Stomach (tissue), 9 donors: ENCODE data around the gene TENM3. TPM values are rescaled to one million over a fixed set of nuclear protein-coding genes. Genes with fewer than 3 reads are reported as not detected.
"Not testable (repeated sequence)": the region's sequence is repeated elsewhere in the genome, so short reads cannot be mapped to it uniquely, and the experiment has no call there.

ENCODE experiments used
- DNase-seq, 2 donors: peaks; one replicate each; pipeline versions ENCODE4 v3.0.0 to v3.0.0-alpha.2; 2013 to 2019
- H3K27ac ChIP-seq, 5 donors: fragments of 200-600 bp in 4 of 5; sonication (generic) in 4 of 5; one replicate each; pipeline ENCODE4 v1.5.1; 2013 to 2019; ENCODE audit warnings: mild to moderate bottlenecking in 1 of 5, moderate library complexity in 1 of 5
- H3K27me3 ChIP-seq, 3 donors: fragments of 200-600 bp; sonication (generic); one replicate each; pipeline ENCODE4 v1.5.1; 2017 to 2019; ENCODE audit warnings: mixed run types in 1 of 3
- H3K36me3 ChIP-seq, 4 donors: fragments of 200-600 bp; sonication (generic); 1 replicate in 3 of 4; 2 replicates in 1 of 4; pipeline ENCODE4 v1.5.1; 2016 to 2019
- H3K4me1 ChIP-seq, 4 donors: fragments of 200-600 bp; sonication (generic); one replicate each; pipeline ENCODE4 v1.5.1; 2016 to 2019
- H3K4me3 ChIP-seq, 4 donors: fragments of 200-600 bp; sonication (generic) in 3 of 4; one replicate each; pipeline ENCODE4 v1.5.1; 2016 to 2019; ENCODE audit warnings: mild to moderate bottlenecking in 1 of 4
- H3K9me3 ChIP-seq, 4 donors: fragments of 200-600 bp; sonication (generic); one replicate each; pipeline ENCODE4 v1.5.1; 2016 to 2019
- EP300 ChIP-seq: sonication (generic); formaldehyde crosslinking; IDR thresholded peaks from one replicate; pipeline ENCODE4 v1.6.1; 2017; ENCODE audit warnings: antibody characterized with exemption
- POLR2A ChIP-seq, 4 donors: fragments of 450-650 bp; IDR thresholded peaks; one replicate each; pipeline ENCODE4 v1.6.1; 2016; ENCODE audit warnings: antibody characterized with exemption in 4 of 4, control low read depth in 2 of 4, mild to moderate bottlenecking in 1 of 4, moderate library complexity in 1 of 4
- POLR2AphosphoS5 ChIP-seq, 3 donors: sonication (generic); formaldehyde crosslinking; IDR thresholded peaks; one replicate each; pipeline ENCODE4 v1.6.1; 2016; ENCODE audit warnings: antibody characterized with exemption in 3 of 3
- WGBS, 5 donors: extraction: QIAGEN DNeasy Blood & Tissue Kit in 3 of 5; methylation state at CpG; one replicate each; pipeline versions ENCODE4 v1.1.5 to v1.1.7; 2013 to 2018; 5-methylcytosine and 5-hydroxymethylcytosine counted together
- intact Hi-C: fragments of 100-400 bp; cut with DNase I; formaldehyde crosslinking; loops from one replicate; pipeline ENCODE4 v1.15.1; 2023; ENCODE audit warnings: low total_unique reads
- polyA plus RNA-seq, 3 donors: library from polyadenylated mRNA; stranded (reverse); fragments of 200-250 nt; gene quantifications; one replicate each; pipeline ENCODE4 v1.2.3, GENCODE V29; 2013
- total RNA-seq, 5 donors: library from RNA; depleted of rRNA; stranded (reverse); fragments of >200 nt; gene quantifications; one replicate each; pipeline versions ENCODE4 v1.1.0 to v1.2.3, GENCODE V29; 2014 to 2016
- TF ChIP-seq, protein P1 (sequence below), 7 experiments: fragments of 450-650 bp in 4 of 7; fragments of 200-600 bp in 3 of 7; sonication (generic) in 3 of 7; IDR thresholded peaks; one replicate each; pipeline ENCODE4 v1.5.1; 2016 to 2019; ENCODE audit warnings: antibody characterized with exemption in 7 of 7, control low read depth in 2 of 7, mild to moderate bottlenecking in 1 of 7
- donor health status: healthy with polysubstance abuse.
- donor health status: Bipolar disorder and iron deficiency.
- donor health status: healthy.

TENM3 gene
- total and polyA plus RNA-seq, 8 donors: under 0.01 to 8.3 (median 0.44) TPM

DNA sequence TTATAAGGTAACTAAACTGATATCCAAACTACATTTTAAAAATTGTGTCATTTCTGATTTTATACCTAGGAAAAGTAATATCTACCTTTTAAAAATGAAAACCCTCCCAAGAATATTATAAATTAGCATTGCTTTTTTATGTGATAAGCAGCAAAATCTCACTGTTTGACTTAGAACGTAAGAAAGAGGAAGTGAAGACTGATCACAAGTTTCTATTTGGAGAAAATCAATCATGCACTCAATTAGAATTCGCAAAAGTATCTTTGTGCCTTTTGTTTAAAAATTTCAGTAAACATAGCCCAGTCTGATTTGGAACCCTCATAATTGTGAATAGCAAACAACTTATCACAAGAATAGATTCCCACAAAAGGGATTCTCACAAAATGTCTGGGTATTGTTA lies 142.7 kb downstream of the TENM3 start:
- H3K27ac ChIP-seq: no peak overlapping the region
- TF ChIP-seq, protein P1, sequence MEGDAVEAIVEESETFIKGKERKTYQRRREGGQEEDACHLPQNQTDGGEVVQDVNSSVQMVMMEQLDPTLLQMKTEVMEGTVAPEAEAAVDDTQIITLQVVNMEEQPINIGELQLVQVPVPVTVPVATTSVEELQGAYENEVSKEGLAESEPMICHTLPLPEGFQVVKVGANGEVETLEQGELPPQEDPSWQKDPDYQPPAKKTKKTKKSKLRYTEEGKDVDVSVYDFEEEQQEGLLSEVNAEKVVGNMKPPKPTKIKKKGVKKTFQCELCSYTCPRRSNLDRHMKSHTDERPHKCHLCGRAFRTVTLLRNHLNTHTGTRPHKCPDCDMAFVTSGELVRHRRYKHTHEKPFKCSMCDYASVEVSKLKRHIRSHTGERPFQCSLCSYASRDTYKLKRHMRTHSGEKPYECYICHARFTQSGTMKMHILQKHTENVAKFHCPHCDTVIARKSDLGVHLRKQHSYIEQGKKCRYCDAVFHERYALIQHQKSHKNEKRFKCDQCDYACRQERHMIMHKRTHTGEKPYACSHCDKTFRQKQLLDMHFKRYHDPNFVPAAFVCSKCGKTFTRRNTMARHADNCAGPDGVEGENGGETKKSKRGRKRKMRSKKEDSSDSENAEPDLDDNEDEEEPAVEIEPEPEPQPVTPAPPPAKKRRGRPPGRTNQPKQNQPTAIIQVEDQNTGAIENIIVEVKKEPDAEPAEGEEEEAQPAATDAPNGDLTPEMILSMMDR (IDR thresholded peaks at IDR 0.05): no peak
- no peak for TF ChIP-seq EP300
- TF ChIP-seq POLR2AphosphoS5 (IDR thresholded peaks at IDR 0.05): no peak
- no peak for TF ChIP-seq POLR2A (IDR thresholded peaks at IDR 0.05)
- H3K4me1 ChIP-seq: no peaks in the 10 kb centered on the region
- no peak for DNase-seq
- H3K36me3 ChIP-seq: no peaks in the 10 kb centered on the region
- 50 to 63% (median 58%) methylated on average over 2 of the region's 2 CpGs for WGBS, 5 donors
- intact Hi-C loops: no loop called here
- no peak overlapping the region for H3K4me3 ChIP-seq
- H3K9me3 ChIP-seq: peaks cover 0 to 2% (median 0%) of the 10 kb centered on the region in 4 donors
- no peaks in the 10 kb centered on the region for H3K27me3 ChIP-seq

DNA sequence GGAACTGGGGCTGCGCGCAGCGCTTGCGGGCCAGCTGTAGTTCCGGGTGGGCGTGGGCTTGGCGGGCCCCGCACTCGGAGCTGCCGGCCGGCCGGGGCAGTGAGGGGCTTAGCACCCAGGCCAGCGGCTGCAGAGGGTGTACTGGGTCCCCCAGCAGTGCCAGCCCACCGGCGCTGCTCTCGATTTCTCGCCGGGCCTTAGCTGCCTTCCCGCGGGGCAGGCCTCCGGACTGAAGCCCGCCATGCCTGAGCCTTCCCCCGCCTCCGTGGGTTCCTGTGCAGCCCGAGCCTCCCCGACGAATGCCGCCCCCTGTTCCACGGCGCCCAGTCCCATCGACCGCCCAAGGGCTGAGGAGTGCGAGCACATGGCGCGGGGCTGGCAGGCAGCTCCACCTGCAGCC lies 143.4 kb downstream of the TENM3 start:
- H3K9me3 ChIP-seq, intact Hi-C loops: not testable (repeated sequence)
- 94 to 98% (median 98%) methylated on average over 8 to 35 of the region's 35 CpGs for WGBS, 5 donors

DNA sequence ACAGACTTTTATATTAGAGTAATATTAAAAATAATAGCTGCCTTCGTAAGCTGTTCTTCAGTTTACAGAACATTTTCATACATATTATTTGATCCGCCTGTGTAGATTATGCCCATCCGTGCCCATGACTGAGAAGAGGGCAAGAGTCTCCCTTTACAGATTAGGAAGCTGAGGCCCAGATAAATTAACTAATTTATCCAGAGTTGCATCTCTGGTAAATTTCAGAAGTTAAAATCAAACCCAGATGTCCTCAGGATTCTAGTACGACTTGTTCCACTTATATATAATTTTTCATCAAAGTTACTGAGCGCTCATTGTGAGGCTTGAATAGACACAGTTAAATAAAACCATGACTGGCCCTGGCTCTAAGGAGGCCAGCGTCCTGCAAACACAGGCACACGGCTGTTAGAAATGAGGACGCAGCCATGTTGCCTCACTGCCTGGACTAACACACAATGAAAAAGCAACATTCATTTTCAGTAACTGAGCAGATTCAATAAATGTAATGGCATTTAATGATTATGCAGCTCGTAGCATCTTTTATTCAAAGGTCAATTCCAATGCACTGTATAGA lies 148.0 kb downstream of the TENM3 start:
- Histone ChIP-seq H3K27ac (no peak overlapping the region), H3K9me3 (no peaks in the 10 kb centered on the region), H3K4me3 (no peak overlapping the region), H3K36me3 (no peaks in the 10 kb centered on the region), H3K4me1 (no peaks in the 10 kb centered on the region), H3K27me3 (no peaks in the 10 kb centered on the region)
- intact Hi-C loops: no loop called here
- DNase-seq: no peak
- 81 to 90% (median 87%) methylated on average over 9 of the region's 9 CpGs for WGBS, 5 donors
- no peak for TF ChIP-seq EP300
- no peak for TF ChIP-seq POLR2A (IDR thresholded peaks at IDR 0.05)
- TF ChIP-seq POLR2AphosphoS5 (IDR thresholded peaks at IDR 0.05): no peak
- TF ChIP-seq, protein P1 (IDR thresholded peaks at IDR 0.05): no peak

More for the DNA sequence above, 143.4 kb downstream of the TENM3 start:
- not testable (repeated sequence) for H3K4me1 ChIP-seq, H3K27me3 ChIP-seq, H3K36me3 ChIP-seq, DNase-seq, H3K27ac ChIP-seq, H3K4me3 ChIP-seq

DNA sequence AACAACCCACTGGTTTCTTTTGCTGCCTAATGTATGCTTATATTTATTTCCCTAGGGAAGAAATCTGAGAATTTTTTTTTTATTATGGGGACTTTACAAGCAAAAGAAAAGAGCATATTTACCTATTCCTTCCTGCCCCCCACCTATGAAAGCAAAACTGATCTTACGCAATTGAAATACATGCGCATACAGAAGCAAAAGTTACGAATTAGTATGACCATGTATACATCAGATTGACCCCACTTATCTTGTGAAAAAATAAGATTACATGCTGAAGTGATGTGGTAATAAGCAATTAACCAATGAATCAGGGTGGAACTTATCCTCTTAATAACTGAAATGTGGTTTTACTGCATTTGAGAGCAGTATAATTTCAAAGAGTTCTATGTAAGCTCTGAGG lies 151.0 kb downstream of the TENM3 start:
- H3K4me3 ChIP-seq: no peak overlapping the region
- H3K27me3 ChIP-seq: peaks cover 0 to 3% (median 0%) of the 10 kb centered on the region in 3 donors
- no peaks in the 10 kb centered on the region for H3K9me3 ChIP-seq
- H3K27ac ChIP-seq: no peak overlapping the region
- no peak for TF ChIP-seq POLR2A (IDR thresholded peaks at IDR 0.05)
- no peak for TF ChIP-seq EP300
- TF ChIP-seq POLR2AphosphoS5 (IDR thresholded peaks at IDR 0.05): no peak
- TF ChIP-seq, protein P1 (IDR thresholded peaks at IDR 0.05): no peak
- WGBS, 5 donors: 62 to 89% (median 84%) methylated on average over 3 of the region's 3 CpGs
- H3K4me1 ChIP-seq: no peaks in the 10 kb centered on the region
- no peaks in the 10 kb centered on the region for H3K36me3 ChIP-seq
- no peak for DNase-seq
- intact Hi-C loops: no loop called here

DNA sequence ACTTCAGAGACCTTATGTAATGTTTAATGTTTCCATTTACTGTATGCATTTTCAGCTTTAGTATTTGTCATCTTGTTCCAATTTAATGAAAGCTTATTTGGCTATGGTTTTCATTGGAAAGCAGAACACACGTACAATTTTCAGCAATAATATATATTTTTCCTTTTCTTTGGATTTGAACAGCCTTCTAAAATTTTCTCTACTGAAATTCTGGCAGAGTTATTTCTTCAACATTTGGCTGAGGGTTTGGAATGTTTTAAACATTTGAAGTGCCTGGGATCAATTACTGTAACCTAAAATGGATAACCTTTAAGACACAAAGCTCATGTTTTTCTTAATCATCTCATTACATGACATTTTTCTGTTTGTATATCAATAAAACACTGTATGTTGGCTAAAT lies 156.9 kb downstream of the TENM3 start:
- no peaks in the 10 kb centered on the region for H3K36me3 ChIP-seq
- no peak overlapping the region for H3K27ac ChIP-seq
- H3K9me3 ChIP-seq: no peaks in the 10 kb centered on the region
- WGBS, 5 donors: 66 to 83% (median 81%) methylated on average over 1 of the region's 1 CpG
- no peak for TF ChIP-seq POLR2A (IDR thresholded peaks at IDR 0.05)
- TF ChIP-seq, protein P1 (IDR thresholded peaks at IDR 0.05): no peak
- TF ChIP-seq POLR2AphosphoS5 (IDR thresholded peaks at IDR 0.05): no peak
- no peak for TF ChIP-seq EP300
- intact Hi-C loops: no loop called here
- DNase-seq: peak in 1 of 2 donors; percentile 22
- no peak overlapping the region for H3K4me3 ChIP-seq
- peaks cover 0 to 3% (median 0%) of the 10 kb centered on the region in 3 donors for H3K27me3 ChIP-seq
- H3K4me1 ChIP-seq: no peaks in the 10 kb centered on the region
